Activated B cell treated with CpG ODN at 0.5 μM for 24 hours (primary cell): Measurements from ENCODE around the gene USP20. TPM values are rescaled to one million over a fixed set of nuclear protein-coding genes. Genes with fewer than 3 reads are reported as not detected.

Experiments used
- ATAC-seq: fragments of 200-7000 bp; cut with Tn5 transposase; one replicate; pipeline ENCODE4 v1.10.0; 2021; ENCODE audit warnings: low read depth, mild to moderate bottlenecking, moderate library complexity
- CTCF ChIA-PET: fragments of 350-600 bp; sonication (Branson Sonifier 250); formaldehyde crosslinking; loops from one replicate; lab custom pipeline; 2021; ENCODE audit warnings: antibody characterized with exemption; lab: Charles Lee
- POLR2A ChIA-PET: fragments of 350-600 bp; sonication (Branson Sonifier 250); formaldehyde crosslinking; loops from one replicate; lab custom pipeline; 2021; ENCODE audit warnings: antibody characterized with exemption; lab: Charles Lee
- DNase-seq: peaks from one replicate; pipeline ENCODE4 v3.0.0; 2022
- H3K27ac Mint-ChIP-seq: one replicate; pipeline ENCODE4 v1.8.0; 2020; ENCODE audit warnings: mixed read lengths
- H3K27me3 Mint-ChIP-seq: one replicate; pipeline ENCODE4 v1.8.0; 2021; ENCODE audit warnings: mixed read lengths
- H3K36me3 Mint-ChIP-seq: one replicate; pipeline ENCODE4 v1.8.0; 2021; ENCODE audit warnings: low read depth, mixed read lengths
- H3K4me1 Mint-ChIP-seq: one replicate; pipeline ENCODE4 v1.8.0; 2021; ENCODE audit warnings: mixed read lengths
- H3K4me3 Mint-ChIP-seq: one replicate; pipeline ENCODE4 v1.8.0; 2020; ENCODE audit warnings: mild to moderate bottlenecking, mixed read lengths
- H3K9me3 Mint-ChIP-seq: one replicate; pipeline ENCODE4 v1.8.0; 2020; ENCODE audit warnings: mixed read lengths
- intact Hi-C: fragments of 100-400 bp; cut with micrococcal nuclease; formaldehyde crosslinking; loops from one replicate; pipeline ENCODE4 v1.15.1; 2024
- total RNA-seq: library from RNA; stranded (reverse); gene quantifications from 2 replicates; pipeline ENCODE4 v1.2.3, GENCODE V29; 2022
- TF ChIP-seq, protein P1 (sequence below): fragments of 200-600 bp; IDR thresholded peaks from one replicate; pipeline ENCODE4 v1.8.0; 2022; ENCODE audit warnings: antibody characterized with exemption, mild to moderate bottlenecking

USP20 gene
- total RNA-seq, 1 donor from 2014 or later, result 31.6 TPM

GRCh38 chr9:129904734-129905133 is 69.5 kb downstream of the USP20 start:
- TF ChIP-seq, protein P1, sequence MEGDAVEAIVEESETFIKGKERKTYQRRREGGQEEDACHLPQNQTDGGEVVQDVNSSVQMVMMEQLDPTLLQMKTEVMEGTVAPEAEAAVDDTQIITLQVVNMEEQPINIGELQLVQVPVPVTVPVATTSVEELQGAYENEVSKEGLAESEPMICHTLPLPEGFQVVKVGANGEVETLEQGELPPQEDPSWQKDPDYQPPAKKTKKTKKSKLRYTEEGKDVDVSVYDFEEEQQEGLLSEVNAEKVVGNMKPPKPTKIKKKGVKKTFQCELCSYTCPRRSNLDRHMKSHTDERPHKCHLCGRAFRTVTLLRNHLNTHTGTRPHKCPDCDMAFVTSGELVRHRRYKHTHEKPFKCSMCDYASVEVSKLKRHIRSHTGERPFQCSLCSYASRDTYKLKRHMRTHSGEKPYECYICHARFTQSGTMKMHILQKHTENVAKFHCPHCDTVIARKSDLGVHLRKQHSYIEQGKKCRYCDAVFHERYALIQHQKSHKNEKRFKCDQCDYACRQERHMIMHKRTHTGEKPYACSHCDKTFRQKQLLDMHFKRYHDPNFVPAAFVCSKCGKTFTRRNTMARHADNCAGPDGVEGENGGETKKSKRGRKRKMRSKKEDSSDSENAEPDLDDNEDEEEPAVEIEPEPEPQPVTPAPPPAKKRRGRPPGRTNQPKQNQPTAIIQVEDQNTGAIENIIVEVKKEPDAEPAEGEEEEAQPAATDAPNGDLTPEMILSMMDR, result no peak
- H3K36me3 Mint-ChIP-seq, result peaks cover 85% of the 10 kb centered on the region
- ChIA-PET POLR2A (interaction anchor here (1.7 kb wide), 1 partner anchor 16 kb away, joined by 7 read pairs; no protein-coding TSS in a partner anchor), CTCF (no interaction called here)
- DNase-seq, result no peak
- H3K4me1 Mint-ChIP-seq, result peaks cover 38% of the 10 kb centered on the region
- intact Hi-C loops, result loop anchor here (5.0 kb wide), 1 partner anchor 333 kb away; no protein-coding TSS in a partner anchor
- no peaks in the 10 kb centered on the region for H3K9me3 Mint-ChIP-seq
- H3K4me3 Mint-ChIP-seq, result no peak overlapping the region
- no peak for ATAC-seq
- H3K27me3 Mint-ChIP-seq, result no peaks in the 10 kb centered on the region
- H3K27ac Mint-ChIP-seq, result peak overlapping the region; percentile 66

GRCh38 chr9:129906298-129906697 is 71.0 kb downstream of the USP20 start:
- Mint-ChIP-seq H3K27ac (no peak overlapping the region), H3K36me3 (peaks cover 84% of the 10 kb centered on the region), H3K4me1 (peaks cover 29% of the 10 kb centered on the region), H3K27me3 (no peaks in the 10 kb centered on the region), H3K4me3 (no peak overlapping the region), H3K9me3 (no peaks in the 10 kb centered on the region)
- ATAC-seq (no peak), DNase-seq (no peak)
- CTCF ChIA-PET, result no interaction called here
- intact Hi-C loops, result no loop called here
- TF ChIP-seq, protein P1, result no peak
- POLR2A ChIA-PET, result interaction anchor here (0.5 to 0.8 kb wide), 5 partner anchors 16 to 862 kb away, joined by 3 to 7 read pairs (median 5); no protein-coding TSS in a partner anchor

DNA sequence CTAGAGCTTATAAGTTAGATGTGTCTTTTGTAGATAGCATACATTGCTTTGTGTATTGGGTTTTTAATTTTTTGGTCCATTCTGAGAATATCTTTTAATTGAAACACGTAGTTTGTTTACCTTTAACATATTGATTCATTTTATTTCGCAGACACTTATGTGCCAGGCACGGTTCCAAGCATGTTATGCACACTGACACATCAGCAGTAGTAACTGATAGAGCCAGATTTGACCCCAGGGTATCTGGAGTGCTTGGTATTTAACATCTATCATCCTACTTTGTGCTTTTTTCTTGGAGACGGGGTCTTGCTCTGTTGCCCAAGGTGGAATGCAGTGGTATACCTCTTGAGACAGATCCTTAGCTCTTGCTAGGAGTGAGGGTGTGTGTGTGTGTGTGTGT is 71.9 kb downstream of the USP20 start:
- Mint-ChIP-seq H3K27me3 (no peaks in the 10 kb centered on the region), H3K27ac (peak overlapping the region; percentile 11), H3K4me1 (peaks cover 21% of the 10 kb centered on the region), H3K4me3 (no peak overlapping the region), H3K9me3 (no peaks in the 10 kb centered on the region), H3K36me3 (peaks cover 83% of the 10 kb centered on the region)
- intact Hi-C loops, result no loop called here
- no peak for ATAC-seq
- TF ChIP-seq, protein P1, result no peak
- CTCF ChIA-PET, result no interaction called here
- DNase-seq, result no peak
- POLR2A ChIA-PET, result interaction anchor here (0.6 to 0.7 kb wide), 3 partner anchors 9 to 189 kb away, joined by 3 to 6 read pairs (median 4); no protein-coding TSS in a partner anchor

DNA sequence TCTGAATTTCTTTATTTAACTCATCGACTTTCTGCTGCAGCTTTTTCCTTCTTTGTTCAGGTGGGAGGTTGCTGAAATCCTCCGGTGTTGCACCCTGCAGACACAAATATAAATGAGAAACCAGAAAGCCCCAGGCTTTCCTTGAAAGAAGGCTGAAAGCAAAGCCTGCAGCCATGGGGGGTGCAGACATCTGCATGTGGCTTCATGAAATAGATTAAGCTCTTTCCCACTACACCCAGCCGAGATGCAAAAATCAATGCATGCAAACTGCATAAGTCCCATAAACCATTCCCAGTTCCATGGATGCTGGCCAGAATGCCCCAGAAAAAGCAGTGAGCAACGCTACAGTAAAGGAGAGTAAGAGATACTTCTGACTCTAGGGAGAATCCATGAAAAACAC is 73.6 kb downstream of the USP20 start:
- Mint-ChIP-seq H3K9me3 (no peaks in the 10 kb centered on the region), H3K36me3 (peaks cover 80% of the 10 kb centered on the region), H3K27ac (peak overlapping the region; percentile 30), H3K4me3 (no peak overlapping the region), H3K4me1 (peaks cover 12% of the 10 kb centered on the region), H3K27me3 (no peaks in the 10 kb centered on the region)
- ChIA-PET CTCF (no interaction called here), POLR2A (no interaction called here)
- TF ChIP-seq, protein P1, result no peak
- intact Hi-C loops, result no loop called here
- DNase-seq (no peak), ATAC-seq (no peak)

DNA sequence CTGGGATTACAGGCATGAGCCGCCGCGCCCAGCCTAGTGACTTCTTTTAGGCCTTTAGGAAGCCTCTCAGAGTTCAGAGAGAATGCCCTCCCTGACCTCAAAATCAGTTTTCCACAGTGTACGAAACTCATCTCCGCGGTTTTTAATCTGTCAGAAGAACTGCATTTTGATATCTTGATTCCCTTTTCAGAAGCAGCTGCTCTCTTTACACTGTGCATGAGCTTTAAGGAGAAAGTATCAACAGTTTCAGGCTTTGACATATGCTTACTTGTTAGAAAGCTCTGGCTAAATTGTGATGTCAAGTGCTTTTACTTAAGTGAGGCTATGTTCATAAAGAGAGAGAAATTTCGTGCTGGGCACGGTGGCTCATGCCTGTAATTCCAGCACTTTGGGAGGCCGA is 74.6 kb downstream of the USP20 start:
- intact Hi-C loops, result no loop called here
- peaks cover 77% of the 10 kb centered on the region for H3K36me3 Mint-ChIP-seq
- no peak overlapping the region for H3K27ac Mint-ChIP-seq
- H3K9me3 Mint-ChIP-seq, result no peaks in the 10 kb centered on the region
- peaks cover 8% of the 10 kb centered on the region for H3K4me1 Mint-ChIP-seq
- H3K4me3 Mint-ChIP-seq, result no peak overlapping the region
- H3K27me3 Mint-ChIP-seq, result no peaks in the 10 kb centered on the region
- TF ChIP-seq, protein P1, result no peak
- ChIA-PET CTCF (no interaction called here), POLR2A (interaction anchor here (0.6 to 1.0 kb wide), 3 partner anchors 71 to 119 kb away, joined by 3 to 4 read pairs (median 3); no protein-coding TSS in a partner anchor)
- DNase-seq (no peak), ATAC-seq (no peak)
